AG04450 (cell line): ENCODE data around the gene GTF2E1. TPM values are rescaled to one million over a fixed set of nuclear protein-coding genes. Genes with fewer than 3 reads are reported as not detected.
"Not testable (repeated sequence)": the region's sequence is repeated elsewhere in the genome, so short reads cannot be mapped to it uniquely, and the experiment has no call there.

Experiments
- CTCF ChIA-PET: fragments of 300-600, 350-600 bp; formaldehyde crosslinking; extraction: SDS; loops from one replicate; lab custom pipeline; 2022; ENCODE audit warnings: antibody characterized with exemption, inconsistent platforms; lab: Charles Lee
- POLR2A ChIA-PET: fragments of 350-600 bp; formaldehyde crosslinking; extraction: SDS; loops from one replicate; lab custom pipeline; 2021; ENCODE audit warnings: antibody characterized with exemption, inconsistent platforms; lab: Yijun Ruan, JAX
- DNase-seq: peaks from one replicate; pipeline ENCODE4 v3.0.0-alpha.2; 2011; ENCODE audit warnings: low read depth, low spot score
- H3K27ac ChIP-seq: one replicate; pipeline ENCODE4 v1.5.1; 2012; ENCODE audit warnings: low read depth, low read length, control low read depth
- H3K27me3 ChIP-seq: one replicate; pipeline ENCODE4 v1.6.0; 2012; ENCODE audit warnings: low read length; ENCODE audit not compliant: control insufficient read depth, insufficient read depth
- H3K4me3 ChIP-seq: 2 replicates; pipeline ENCODE4 v1.5.1; 2011; ENCODE audit warnings: mild to moderate bottlenecking, low read depth, low read length, control low read depth
- H3K9me3 ChIP-seq: 2 replicates; pipeline ENCODE4 v1.5.1; 2012; ENCODE audit warnings: low read length; ENCODE audit not compliant: control insufficient read depth, insufficient read depth
- CTCF ChIP-seq: IDR thresholded peaks from 2 replicates; pipeline ENCODE4 v1.5.1; 2011; ENCODE audit warnings: low read depth, low read length, control low read depth, inconsistent platforms
- polyA plus RNA-seq: library from polyadenylated mRNA; depleted of rRNA; stranded (reverse); fragments of >200 nt; gene quantifications from 2 replicates; pipeline ENCODE4 v1.2.3, GENCODE V29; 2011

GTF2E1 gene
- polyA plus RNA-seq, 1 experiment = 15.5 TPM

- Histone ChIP-seq H3K27ac (no peak overlapping the region), H3K4me3 (no peak overlapping the region), H3K27me3 (no peaks in the 10 kb centered on the region), H3K9me3 (no peaks in the 10 kb centered on the region)
- TF ChIP-seq CTCF = no peak
- ChIA-PET CTCF (interaction anchor here (0.7 to 4.6 kb wide), 4 partner anchors 9 to 211 kb away, joined by 3 to 41 read pairs (median 6); no protein-coding TSS in a partner anchor), POLR2A (no interaction called here)
- no peak for DNase-seq
Observed at GRCh38 chr3:120778776-120779175, 36.2 kb downstream of the GTF2E1 start.

GRCh38 chr3:120780977-120781376 lies 38.4 kb downstream of the GTF2E1 start:
- ChIA-PET POLR2A (no interaction called here), CTCF (interaction anchor here (1.1 to 4.6 kb wide), 3 partner anchors 12 to 221 kb away, joined by 6 to 41 read pairs (median 16); no protein-coding TSS in a partner anchor)
- Histone ChIP-seq H3K27ac (peak overlapping the region; percentile 54), H3K9me3 (no peaks in the 10 kb centered on the region), H3K27me3 (no peaks in the 10 kb centered on the region), H3K4me3 (no peak overlapping the region; the same call in 1 of the 2 replicates)
- DNase-seq = peak; percentile 44
- TF ChIP-seq CTCF = no peak

GRCh38 chr3:120785832-120786231 lies 43.3 kb downstream of the GTF2E1 start:
- POLR2A ChIA-PET = interaction anchor here (0.6 to 1.0 kb wide), 3 partner anchors 43 to 691 kb away, joined by 3 to 5 read pairs (median 3); partner anchors contain the start of genes GTF2E1 and RABL3
- not testable (repeated sequence) for H3K27ac ChIP-seq, H3K4me3 ChIP-seq, H3K27me3 ChIP-seq, H3K9me3 ChIP-seq
- peak; percentile 44 for DNase-seq
- CTCF ChIA-PET = interaction anchor here (0.8 to 3.1 kb wide), 8 partner anchors 9 to 227 kb away, joined by 3 to 31 read pairs (median 8); no protein-coding TSS in a partner anchor

- no peak for TF ChIP-seq CTCF
- H3K27me3 ChIP-seq = no peaks in the 10 kb centered on the region
- CTCF ChIA-PET = interaction anchor here (1.0 to 5.2 kb wide), 4 partner anchors 22 to 232 kb away, joined by 4 to 149 read pairs (median 54); no protein-coding TSS in a partner anchor
- H3K9me3 ChIP-seq = no peaks in the 10 kb centered on the region
- no peak overlapping the region for H3K4me3 ChIP-seq
- POLR2A ChIA-PET = no interaction called here
- DNase-seq = no peak
- no peak overlapping the region for H3K27ac ChIP-seq
Observed at GRCh38 chr3:120791010-120791409, 48.5 kb downstream of the GTF2E1 start.

GRCh38 chr3:120791913-120792312 lies 49.4 kb downstream of the GTF2E1 start:
- DNase-seq = peak; percentile 29
- no peak for TF ChIP-seq CTCF
- POLR2A ChIA-PET = interaction anchor here (0.6 kb wide), 1 partner anchor 49 kb away, joined by 3 read pairs; the partner anchor contains the start of genes GTF2E1 and RABL3
- no peak overlapping the region for H3K27ac ChIP-seq
- no peaks in the 10 kb centered on the region for H3K9me3 ChIP-seq
- CTCF ChIA-PET = interaction anchor here (5.2 kb wide), 2 partner anchors 224 to 232 kb away, joined by 103 to 149 read pairs; no protein-coding TSS in a partner anchor
- H3K27me3 ChIP-seq = no peaks in the 10 kb centered on the region
- no peak overlapping the region for H3K4me3 ChIP-seq
